HG03175 (cell line): ENCODE measurements around the gene VCAN.

Source experiments
- ATAC-seq: cut with Tn5 transposase; IDR thresholded peaks from one replicate; pipeline ENCODE4 v1.9.1; 2021; ENCODE audit warnings: mild to moderate bottlenecking, moderate library complexity; ENCODE audit not compliant: unreplicated experiment

Gene VCAN

DNA sequence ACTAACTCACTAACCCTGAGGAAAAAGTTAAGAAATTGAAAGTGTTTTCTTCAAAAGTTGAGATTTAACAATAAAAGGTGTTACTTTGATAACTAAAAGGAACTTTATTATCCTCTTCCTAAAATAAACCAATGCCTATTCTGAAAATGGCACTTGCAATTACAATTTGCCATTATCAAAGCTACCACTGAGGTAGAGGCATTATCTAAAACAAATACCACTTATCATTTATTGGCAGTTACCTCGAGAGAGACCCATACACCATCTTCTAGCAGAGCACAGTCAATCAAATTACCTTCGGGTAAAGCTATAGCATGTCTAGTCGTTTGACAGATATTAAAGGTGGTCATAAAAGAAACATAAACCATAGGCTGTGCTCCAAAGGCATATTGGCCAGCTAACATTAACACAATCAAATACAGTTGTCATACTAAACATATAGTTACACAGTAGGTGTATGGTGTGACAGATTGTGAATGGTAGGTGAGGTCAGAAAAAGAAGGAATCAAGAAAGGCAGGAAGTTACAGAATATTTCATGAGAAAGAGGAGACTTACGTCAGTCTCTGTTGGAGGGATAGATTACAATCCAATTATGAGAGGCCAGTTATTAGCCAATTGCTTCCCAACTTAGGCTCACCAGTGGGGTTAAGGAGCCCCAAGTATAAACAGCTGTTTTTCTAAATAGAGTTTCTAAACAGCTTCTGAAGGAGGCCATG lies 56.3 kb downstream of the VCAN start:
- no peak for ATAC-seq

DNA sequence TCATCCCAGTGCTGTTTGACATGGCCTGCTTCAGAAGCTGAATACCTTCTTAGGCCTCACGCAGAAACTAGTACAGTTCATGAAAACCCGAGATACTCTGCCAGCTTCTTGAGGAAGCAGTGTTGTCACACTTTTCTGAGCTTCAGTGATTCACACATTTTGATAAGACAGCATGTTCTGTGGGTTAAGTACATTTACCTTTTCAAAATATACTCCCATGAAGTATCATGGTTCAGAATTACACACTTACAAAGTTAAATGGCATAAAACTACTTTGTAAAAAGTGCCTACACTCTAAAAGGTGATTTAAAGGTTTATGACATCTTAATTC lies 56.9 kb downstream of the VCAN start:
- no peak for ATAC-seq

- ATAC-seq = no peak
Measured at GRCh38 chr5:83530193-83530592, 58.6 kb downstream of the VCAN start.

- no peak for ATAC-seq
Measured at GRCh38 chr5:83531661-83532060, 60.1 kb downstream of the VCAN start.

DNA sequence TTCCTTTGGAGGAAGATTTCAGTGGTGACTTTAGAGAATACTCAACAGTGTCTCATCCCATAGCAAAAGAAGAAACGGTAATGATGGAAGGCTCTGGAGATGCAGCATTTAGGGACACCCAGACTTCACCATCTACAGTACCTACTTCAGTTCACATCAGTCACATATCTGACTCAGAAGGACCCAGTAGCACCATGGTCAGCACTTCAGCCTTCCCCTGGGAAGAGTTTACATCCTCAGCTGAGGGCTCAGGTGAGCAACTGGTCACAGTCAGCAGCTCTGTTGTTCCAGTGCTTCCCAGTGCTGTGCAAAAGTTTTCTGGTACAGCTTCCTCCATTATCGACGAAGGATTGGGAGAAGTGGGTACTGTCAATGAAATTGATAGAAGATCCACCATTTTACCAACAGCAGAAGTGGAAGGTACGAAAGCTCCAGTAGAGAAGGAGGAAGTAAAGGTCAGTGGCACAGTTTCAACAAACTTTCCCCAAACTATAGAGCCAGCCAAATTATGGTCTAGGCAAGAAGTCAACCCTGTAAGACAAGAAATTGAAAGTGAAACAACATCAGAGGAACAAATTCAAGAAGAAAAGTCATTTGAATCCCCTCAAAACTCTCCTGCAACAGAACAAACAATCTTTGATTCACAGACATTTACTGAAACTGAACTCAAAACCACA lies 67.4 kb downstream of the VCAN start:
- ATAC-seq = peak; percentile 76

GRCh38 chr5:83539463-83539790 lies 67.9 kb downstream of the VCAN start:
- no peak for ATAC-seq

DNA sequence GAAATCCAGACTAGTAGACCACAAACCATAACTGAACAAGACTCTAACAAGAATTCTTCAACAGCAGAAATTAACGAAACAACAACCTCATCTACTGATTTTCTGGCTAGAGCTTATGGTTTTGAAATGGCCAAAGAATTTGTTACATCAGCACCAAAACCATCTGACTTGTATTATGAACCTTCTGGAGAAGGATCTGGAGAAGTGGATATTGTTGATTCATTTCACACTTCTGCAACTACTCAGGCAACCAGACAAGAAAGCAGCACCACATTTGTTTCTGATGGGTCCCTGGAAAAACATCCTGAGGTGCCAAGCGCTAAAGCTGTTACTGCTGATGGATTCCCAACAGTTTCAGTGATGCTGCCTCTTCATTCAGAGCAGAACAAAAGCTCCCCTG lies 68.6 kb downstream of the VCAN start:
- no peak for ATAC-seq

- ATAC-seq = no peak
Measured at GRCh38 chr5:83540783-83541182, 69.2 kb downstream of the VCAN start.

GRCh38 chr5:83542839-83543238 lies 71.3 kb downstream of the VCAN start:
- ATAC-seq = no peak

DNA sequence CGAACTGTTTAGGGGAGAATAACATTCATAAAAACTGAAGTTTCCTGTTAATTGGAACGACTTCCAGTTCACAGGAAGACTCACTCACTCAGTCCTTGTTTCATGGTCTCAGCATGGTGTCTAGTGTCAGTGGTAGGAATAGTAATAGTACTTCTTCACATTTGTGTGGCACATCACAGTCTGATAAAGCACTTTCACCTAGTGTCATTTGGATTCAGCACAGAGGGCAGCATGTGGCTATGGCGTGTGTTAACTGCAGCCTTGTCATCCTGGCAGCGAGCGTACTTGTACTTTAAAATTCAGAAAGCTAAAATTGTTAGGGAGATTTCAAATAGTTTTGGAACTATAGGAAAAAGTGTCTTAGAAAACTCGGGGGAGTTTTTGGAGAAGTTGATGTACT lies 72.4 kb downstream of the VCAN start:
- ATAC-seq = no peak

- ATAC-seq = no peak
Measured at GRCh38 chr5:83547161-83547560, 75.6 kb downstream of the VCAN start.

DNA sequence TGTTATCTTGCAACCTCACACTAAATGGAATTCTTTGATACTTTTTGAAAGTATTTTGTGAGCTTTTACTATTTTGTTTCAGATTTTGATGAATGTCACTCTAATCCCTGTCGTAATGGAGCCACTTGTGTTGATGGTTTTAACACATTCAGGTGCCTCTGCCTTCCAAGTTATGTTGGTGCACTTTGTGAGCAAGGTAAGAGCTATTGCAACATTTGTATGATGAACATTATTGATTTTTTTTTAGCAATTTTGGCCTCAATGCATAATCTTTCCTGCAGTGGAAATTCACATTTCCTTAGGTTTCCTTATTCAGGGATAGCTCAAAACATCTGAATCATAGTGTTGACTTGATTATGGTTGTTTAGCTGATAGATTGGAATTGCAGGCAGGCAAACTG lies 76.3 kb downstream of the VCAN start:
- no peak for ATAC-seq

DNA sequence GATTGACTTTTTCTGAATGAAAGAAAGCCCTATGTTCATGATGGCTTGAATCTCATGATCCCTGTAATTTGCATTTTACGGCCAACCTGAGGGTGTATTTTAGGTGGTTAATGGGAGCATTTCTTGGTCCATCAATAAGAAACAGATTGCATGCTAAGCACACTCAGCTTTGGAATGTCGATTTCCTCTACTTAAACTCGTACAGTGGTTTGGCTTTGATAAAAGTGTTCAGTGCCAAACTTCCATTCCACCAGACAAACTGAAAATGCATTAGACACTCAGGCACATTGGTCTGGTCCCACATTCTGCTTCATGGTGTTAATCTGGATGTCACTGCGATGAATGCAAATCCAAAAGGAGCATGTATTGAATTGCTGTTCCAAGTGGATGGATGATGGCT lies 77.0 kb downstream of the VCAN start:
- ATAC-seq = no peak

GRCh38 chr5:83549076-83549475 lies 77.5 kb downstream of the VCAN start:
- no peak for ATAC-seq

DNA sequence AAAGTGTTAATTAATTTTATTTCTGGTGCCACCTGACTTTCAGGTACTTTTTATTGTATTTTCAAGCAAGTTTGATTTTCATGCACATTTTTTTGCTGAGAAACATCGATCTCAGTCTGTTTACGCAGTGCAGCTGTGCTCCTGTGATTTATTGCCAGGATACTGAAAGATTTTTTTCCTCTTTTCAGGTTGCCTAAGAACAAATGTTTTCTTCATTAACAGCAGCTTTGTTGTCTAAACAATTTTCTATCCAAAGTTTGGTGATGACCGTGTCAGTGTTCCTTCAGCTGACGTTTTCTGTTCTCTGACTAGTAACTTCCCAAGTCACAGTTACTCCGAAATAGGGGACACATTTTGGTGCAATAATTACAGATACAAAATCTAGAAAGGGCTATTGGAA lies 78.1 kb downstream of the VCAN start:
- no peak for ATAC-seq

GRCh38 chr5:83551821-83552220 lies 80.3 kb downstream of the VCAN start:
- ATAC-seq = no peak

- no peak for ATAC-seq
Measured at GRCh38 chr5:83552275-83552674, 80.7 kb downstream of the VCAN start.

DNA sequence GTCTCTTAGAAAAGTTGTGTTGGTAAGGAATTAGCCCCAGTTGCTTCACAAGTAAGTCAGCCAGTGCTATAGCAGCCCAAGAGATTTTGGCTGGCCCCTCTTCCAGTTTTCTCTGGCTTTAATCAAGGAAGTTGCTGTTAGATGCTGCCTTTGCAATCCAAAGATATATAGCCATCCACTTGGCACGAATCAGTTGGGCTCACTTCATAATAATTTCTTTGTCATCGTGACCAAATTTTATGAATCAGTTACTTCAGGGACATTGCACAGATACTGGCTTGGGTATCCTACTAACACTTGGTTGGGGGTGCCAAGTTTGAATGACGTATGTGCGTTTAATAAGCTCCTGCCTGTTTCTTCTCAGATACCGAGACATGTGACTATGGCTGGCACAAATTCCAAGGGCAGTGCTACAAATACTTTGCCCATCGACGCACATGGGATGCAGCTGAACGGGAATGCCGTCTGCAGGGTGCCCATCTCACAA lies 81.5 kb downstream of the VCAN start:
- ATAC-seq = no peak

DNA sequence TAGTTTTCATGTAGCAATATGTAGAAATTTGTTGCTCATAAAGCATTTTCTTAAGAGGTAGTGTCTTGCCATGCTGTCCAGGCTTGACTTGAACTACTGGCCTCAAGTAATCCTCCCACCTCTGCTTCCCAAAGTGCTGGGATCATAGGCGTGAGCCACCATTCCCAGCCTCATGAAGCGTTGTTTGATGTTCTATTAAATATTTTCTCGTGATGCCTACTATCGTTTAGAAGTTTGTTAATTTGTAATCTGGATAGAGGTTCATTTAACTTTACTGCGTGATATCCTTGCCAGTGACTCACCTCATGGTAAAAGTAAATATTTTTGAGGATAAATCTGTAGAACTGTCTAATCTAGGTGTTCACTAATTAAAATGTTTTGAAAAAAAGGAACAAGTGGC lies 82.6 kb downstream of the VCAN start:
- ATAC-seq = no peak

GRCh38 chr5:83554686-83555085 lies 83.1 kb downstream of the VCAN start:
- no peak for ATAC-seq

DNA sequence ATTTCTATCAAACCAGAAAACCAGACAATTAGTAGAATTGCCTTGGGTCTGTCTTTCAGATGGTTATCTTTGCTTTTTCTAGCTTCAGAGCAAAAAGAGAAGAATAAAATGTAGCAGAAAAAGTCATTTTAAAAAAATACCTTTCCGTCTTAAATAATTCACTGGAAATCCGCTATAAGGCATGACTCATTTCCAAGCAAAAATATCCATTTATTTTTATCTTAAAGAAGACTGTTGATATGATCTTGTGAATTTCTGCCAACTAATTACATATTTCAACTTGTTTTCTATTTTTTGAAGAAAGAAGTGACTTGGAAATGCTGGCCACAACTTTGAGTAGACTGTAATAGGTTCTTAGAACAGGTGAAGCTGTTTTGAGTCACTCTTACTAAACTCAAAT lies 83.7 kb downstream of the VCAN start:
- no peak for ATAC-seq

GRCh38 chr5:83556190-83556589 lies 84.6 kb downstream of the VCAN start:
- ATAC-seq = peak; percentile 64
